Effector CD4-positive, alpha-beta T cell (primary cell): ENCODE results near the gene OR5W2. TPM values are rescaled to one million over a fixed set of nuclear protein-coding genes. Genes with fewer than 3 reads are reported as not detected.
"Not testable (repeated sequence)": the region's sequence is repeated elsewhere in the genome, so short reads cannot be mapped to it uniquely, and the experiment has no call there.

Experiments used
- DNase-seq: peaks from one replicate; pipeline ENCODE4 v3.0.0-alpha.2; 2020
- total RNA-seq: gene quantifications from one replicate; lab custom pipeline; 2026; lab: John Stamatoyannopoulos, UW

Gene OR5W2
- not detected for total RNA-seq

GRCh38 chr11:55914482-55914881, at the start of gene OR5W2:
TSS of gene OR5W2 (minus strand) at chr11:55914582. CDS start at chr11:55914582, 0 bp downstream.
- DNase-seq: no peak

DNA sequence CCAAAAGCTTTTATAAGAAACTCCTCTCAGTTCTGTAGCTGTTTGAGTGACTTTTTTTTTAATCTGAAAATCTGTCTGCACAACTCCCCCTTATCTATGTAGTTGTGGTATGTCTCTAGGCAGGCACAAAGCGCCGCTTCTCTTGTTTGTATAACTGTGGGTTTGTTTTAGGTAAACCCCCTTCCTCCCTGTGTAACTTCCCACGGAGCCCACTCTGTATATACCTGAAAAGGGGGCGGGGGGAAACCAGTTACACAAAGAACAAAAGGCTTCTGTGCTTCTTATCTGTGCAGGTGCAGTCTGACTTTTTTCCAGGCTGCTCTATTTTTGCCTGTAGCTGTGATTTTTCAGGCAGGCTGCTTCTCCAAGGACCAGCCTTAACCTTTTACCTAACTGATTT, 42.1 kb upstream of the OR5W2 start:
- no peak for DNase-seq

GRCh38 chr11:55949330-55949729, 34.9 kb upstream of the OR5W2 start:
- DNase-seq: no peak

DNA sequence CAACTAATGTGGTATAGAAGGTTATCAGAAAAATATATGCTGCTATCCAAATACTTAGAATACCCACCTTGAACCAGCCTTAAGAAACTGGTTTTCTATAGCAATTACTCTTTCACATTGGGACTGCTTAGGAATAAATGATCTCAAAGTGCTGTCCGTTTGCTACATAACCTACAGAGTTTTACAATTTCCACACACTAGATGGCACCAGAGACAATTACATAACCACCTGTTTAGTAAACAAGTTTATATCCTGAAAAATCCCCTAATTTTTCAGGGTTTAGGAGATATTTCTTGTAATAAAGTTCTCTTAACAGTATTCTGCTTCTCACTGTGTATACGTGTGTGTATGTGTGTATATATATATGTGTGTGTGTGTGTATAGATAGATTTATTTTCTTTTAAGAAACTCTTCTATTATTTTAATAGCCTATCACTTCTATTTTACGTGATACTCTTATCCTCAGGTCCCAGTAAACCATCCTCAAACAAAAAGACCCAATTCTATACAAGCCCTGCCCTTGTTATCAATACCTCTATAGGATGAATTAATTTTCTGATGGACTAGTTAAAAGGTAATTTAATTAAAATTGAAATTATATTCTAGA, 28.5 kb upstream of the OR5W2 start:
- DNase-seq: no peak

DNA sequence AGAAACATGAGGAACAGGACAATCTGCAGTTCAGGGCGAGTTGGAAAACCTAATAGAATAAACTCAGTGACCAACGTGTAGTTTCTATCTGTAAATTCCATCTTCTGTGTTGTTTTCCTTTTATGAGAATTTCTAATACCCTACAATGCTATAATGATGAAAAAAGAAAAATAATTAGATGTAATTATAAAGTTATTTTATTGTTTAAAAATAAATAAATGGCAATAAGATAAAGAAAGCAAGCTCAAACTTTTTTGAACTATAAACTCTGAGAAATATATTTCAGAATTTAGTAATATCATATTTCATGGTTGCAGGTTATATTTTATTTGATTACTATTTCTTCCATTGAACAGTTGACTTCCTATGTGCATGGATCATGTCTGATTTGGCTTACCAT, 21.9 kb upstream of the OR5W2 start, which contains the start of gene OR5I1:
Gene OR5I1, minus strand, starts transcription at position 101 of the 400 bp plus-strand sequence. Its CDS starts 0 bp downstream, at position 101.
- no peak for DNase-seq

- no peak for DNase-seq
Observed at GRCh38 chr11:55920537-55920936, 6.2 kb upstream of the OR5W2 start.

- DNase-seq: no peak
Observed at GRCh38 chr11:55902308-55902707, 12.1 kb downstream of the OR5W2 start.

GRCh38 chr11:55895216-55895615, 19.2 kb downstream of the OR5W2 start:
- no peak for DNase-seq

- not testable (repeated sequence) for DNase-seq
Observed at GRCh38 chr11:55885481-55885880, 28.9 kb downstream of the OR5W2 start.

- DNase-seq: not testable (repeated sequence)
Observed at GRCh38 chr11:55884995-55885394, 29.4 kb downstream of the OR5W2 start.

- DNase-seq: not testable (repeated sequence)
Observed at GRCh38 chr11:55882997-55883396, 31.4 kb downstream of the OR5W2 start, which contains the start of gene TRIM51. TSS of gene TRIM51 (plus strand) at chr11:55883297. CDS start at chr11:55885429, 2,132 bp downstream.

DNA sequence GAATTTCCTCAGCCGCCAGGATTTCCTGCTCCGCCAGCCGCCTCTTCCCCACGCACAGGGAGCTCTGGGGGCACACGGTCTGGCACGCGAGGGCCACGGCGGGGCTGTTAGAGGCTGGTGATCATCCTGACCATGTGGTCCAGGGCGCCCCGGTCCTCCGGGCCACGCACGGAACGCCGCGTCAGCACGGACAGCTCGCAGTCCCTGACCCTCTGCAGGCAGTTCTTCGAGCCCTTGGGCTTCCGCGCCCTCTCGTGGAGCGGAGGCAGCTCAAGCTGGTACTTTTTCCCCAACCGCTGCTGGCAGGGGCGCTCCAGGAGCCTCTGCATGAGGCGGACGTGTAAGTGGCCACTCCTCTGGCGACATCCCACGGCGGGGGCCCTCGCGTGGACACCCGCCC, 41.2 kb downstream of the OR5W2 start:
- DNase-seq: not testable (repeated sequence)

GRCh38 chr11:55872731-55873130, 41.7 kb downstream of the OR5W2 start:
- not testable (repeated sequence) for DNase-seq

- DNase-seq: not testable (repeated sequence)
Observed at GRCh38 chr11:55867354-55867753, 47.0 kb downstream of the OR5W2 start.
